ENCODE results near the gene MEGF10. TPM values are rescaled to one million over a fixed set of nuclear protein-coding genes. Genes with fewer than 3 reads are reported as not detected.

Gene MEGF10
- total RNA-seq, 2 donors from 2014 or later = 0.28 TPM; not detected in 1

DNA sequence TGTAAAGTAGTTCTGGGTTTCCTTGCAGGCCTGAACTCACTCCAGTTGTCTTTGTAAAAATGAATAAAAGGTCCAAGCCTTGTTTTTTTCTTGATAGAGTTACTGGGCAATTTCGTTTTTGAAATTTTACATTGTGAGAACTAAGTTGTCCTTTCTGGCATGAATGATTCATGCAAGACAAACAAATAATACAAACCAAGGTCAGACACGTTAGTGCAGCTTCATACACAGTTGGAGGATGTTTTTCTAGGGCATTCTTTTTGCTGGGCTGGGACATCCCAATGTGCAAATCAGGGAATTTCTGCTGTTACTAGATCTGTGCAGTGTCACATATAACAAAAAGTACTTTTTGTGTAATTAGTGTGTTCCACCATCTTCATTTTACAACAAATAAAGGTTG lies 96.0 kb downstream of the MEGF10 start:
- H3K27ac Mint-ChIP-seq = no peak overlapping the region
- H3K27me3 Mint-ChIP-seq = peaks cover 4% of the 10 kb centered on the region
- no peak overlapping the region for H3K4me3 Mint-ChIP-seq
- H3K4me1 Mint-ChIP-seq = no peaks in the 10 kb centered on the region
- no peaks in the 10 kb centered on the region for H3K36me3 Mint-ChIP-seq (ENCODE audit: low read depth)
- no peak for ATAC-seq (replicated peaks)
- no peaks in the 10 kb centered on the region for H3K9me3 Mint-ChIP-seq

DNA sequence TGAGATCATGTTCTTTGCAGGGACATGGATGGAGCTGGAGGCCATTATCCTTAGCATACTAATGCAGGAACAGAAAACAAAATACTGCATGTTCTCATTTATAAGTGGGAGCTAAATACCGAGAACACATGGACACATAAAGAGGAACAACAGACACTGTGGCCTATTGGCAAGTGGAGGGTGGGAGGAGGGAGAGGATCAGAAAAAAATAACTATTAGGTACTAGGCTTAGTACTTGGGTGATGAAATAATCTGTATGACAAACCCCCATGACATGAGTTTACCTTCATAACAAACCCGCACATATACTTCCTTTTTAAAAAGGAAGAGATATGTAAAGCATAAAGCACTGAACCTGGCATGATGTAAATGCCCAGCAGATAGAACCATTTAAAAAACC lies 99.0 kb downstream of the MEGF10 start:
- H3K4me3 Mint-ChIP-seq = no peak overlapping the region
- no peaks in the 10 kb centered on the region for H3K4me1 Mint-ChIP-seq
- H3K27me3 Mint-ChIP-seq = peaks cover 3% of the 10 kb centered on the region
- no peak for ATAC-seq (replicated peaks)
- H3K36me3 Mint-ChIP-seq (ENCODE audit: low read depth) = no peaks in the 10 kb centered on the region
- no peaks in the 10 kb centered on the region for H3K9me3 Mint-ChIP-seq
- H3K27ac Mint-ChIP-seq = no peak overlapping the region

DNA sequence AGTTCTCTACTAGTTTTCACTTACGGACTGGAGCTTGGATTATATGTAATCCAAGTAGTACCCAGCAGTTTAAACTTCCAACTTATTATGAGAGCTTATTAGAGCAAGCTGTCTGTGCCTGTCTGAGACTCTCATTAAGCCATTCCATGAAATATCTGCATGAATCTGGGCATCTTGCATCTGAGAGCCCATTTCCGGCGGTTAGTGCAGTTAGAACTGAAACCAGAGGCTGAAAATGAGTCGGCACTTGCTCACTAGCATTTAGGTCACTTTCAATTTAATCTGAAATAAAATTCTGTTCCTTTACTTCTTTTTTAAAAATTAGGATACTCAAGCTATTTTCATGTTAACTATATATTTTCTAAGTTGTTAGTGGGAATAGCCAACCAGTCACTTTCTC lies 102.2 kb downstream of the MEGF10 start:
- no peaks in the 10 kb centered on the region for H3K36me3 Mint-ChIP-seq (ENCODE audit: low read depth)
- no peaks in the 10 kb centered on the region for H3K9me3 Mint-ChIP-seq
- H3K27me3 Mint-ChIP-seq = peaks cover 17% of the 10 kb centered on the region
- no peak overlapping the region for H3K4me3 Mint-ChIP-seq
- H3K27ac Mint-ChIP-seq = no peak overlapping the region
- H3K4me1 Mint-ChIP-seq = no peaks in the 10 kb centered on the region
- no peak for ATAC-seq (replicated peaks)

- ATAC-seq (replicated peaks) = no peak
- Mint-ChIP-seq H3K36me3 (ENCODE audit: low read depth) (no peaks in the 10 kb centered on the region), H3K9me3 (no peaks in the 10 kb centered on the region), H3K4me3 (no peak overlapping the region), H3K27ac (no peak overlapping the region), H3K4me1 (no peaks in the 10 kb centered on the region), H3K27me3 (peaks cover 28% of the 10 kb centered on the region)
Observed at GRCh38 chr5:127396490-127397155, 106.0 kb downstream of the MEGF10 start.

DNA sequence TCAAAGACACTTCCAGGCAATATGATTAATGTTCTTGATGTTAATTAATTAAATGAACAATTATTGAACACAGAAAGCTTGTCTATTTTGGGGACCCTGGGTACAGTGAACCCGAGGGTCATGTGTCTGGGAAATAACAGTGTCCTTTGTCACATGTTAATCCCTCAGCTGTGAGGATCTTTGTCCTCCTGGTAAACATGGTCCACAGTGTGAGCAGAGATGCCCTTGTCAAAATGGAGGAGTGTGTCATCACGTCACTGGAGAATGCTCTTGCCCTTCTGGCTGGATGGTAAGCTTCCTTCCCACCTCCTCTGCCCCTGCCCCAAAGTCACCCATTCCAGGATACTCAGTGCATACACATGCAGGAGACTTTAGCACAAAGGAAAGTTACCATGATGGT lies 107.9 kb downstream of the MEGF10 start:
- Mint-ChIP-seq H3K4me1 (no peaks in the 10 kb centered on the region), H3K27ac (no peak overlapping the region), H3K4me3 (no peak overlapping the region), H3K36me3 (ENCODE audit: low read depth) (no peaks in the 10 kb centered on the region), H3K27me3 (peaks cover 29% of the 10 kb centered on the region), H3K9me3 (no peaks in the 10 kb centered on the region)
- no peak for ATAC-seq (replicated peaks)

DNA sequence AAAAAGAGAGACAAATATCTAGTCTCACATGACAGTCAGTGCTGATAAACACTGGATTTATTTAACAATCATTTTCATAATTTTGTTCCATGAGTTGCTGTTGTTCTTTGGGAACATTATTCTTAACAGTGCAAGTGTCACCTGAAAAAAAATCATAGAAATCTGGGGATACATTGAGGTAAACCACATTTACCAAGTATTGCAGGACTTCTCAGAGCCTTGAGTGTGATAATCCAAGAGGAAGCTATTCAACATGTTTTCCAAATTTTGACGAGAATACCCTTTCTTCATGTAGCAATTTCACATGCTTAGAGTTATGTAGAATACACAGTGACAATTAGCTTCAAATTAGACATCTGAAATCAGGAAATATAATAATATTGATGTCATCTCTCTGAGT lies 108.5 kb downstream of the MEGF10 start:
- Mint-ChIP-seq H3K4me1 (no peaks in the 10 kb centered on the region), H3K9me3 (no peaks in the 10 kb centered on the region), H3K27ac (no peak overlapping the region), H3K36me3 (ENCODE audit: low read depth) (no peaks in the 10 kb centered on the region), H3K27me3 (peaks cover 29% of the 10 kb centered on the region), H3K4me3 (no peak overlapping the region)
- ATAC-seq (replicated peaks) = no peak

GRCh38 chr5:127400539-127400938 lies 109.9 kb downstream of the MEGF10 start:
- H3K9me3 Mint-ChIP-seq = no peaks in the 10 kb centered on the region
- no peaks in the 10 kb centered on the region for H3K36me3 Mint-ChIP-seq (ENCODE audit: low read depth)
- peaks cover 32% of the 10 kb centered on the region for H3K27me3 Mint-ChIP-seq
- ATAC-seq (replicated peaks) = no peak
- H3K27ac Mint-ChIP-seq = no peak overlapping the region
- H3K4me1 Mint-ChIP-seq = no peaks in the 10 kb centered on the region
- no peak overlapping the region for H3K4me3 Mint-ChIP-seq

DNA sequence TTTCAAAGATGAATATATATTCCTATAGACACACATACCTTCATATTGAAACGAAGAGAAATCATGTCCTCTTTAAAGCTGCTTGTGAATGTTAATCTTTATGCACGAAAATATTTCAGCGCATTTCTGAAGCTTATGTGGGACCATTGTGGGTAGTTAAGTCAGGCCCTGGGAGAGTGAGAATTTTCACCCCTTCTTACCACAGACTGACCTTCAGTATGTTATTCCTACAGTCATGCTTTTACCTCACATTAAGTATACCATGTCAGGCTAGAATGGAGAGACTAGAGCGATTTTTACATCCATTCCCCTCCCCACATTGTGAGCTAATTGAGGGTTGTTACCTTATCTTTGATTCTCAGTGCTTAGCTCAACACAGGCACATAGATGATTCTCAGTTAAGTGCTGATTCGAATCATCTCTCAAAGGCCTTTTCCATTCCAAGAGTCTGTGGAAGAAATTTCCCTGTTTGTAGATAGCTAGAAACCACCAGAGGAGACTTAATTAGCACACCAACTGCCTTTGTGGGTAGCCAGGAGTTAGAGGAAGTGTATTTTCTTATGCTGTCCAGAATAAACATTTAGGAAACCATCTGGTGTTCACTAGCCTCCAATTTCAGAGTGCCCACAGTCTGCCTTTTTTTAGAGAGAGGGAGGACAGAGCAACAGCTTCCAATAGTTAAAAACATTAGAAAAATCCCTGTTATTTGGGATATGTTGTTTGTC lies 110.5 kb downstream of the MEGF10 start:
- Mint-ChIP-seq H3K36me3 (ENCODE audit: low read depth) (no peaks in the 10 kb centered on the region), H3K27me3 (peaks cover 28% of the 10 kb centered on the region), H3K9me3 (no peaks in the 10 kb centered on the region), H3K27ac (no peak overlapping the region), H3K4me3 (no peak overlapping the region), H3K4me1 (no peaks in the 10 kb centered on the region)
- no peak for ATAC-seq (replicated peaks)

DNA sequence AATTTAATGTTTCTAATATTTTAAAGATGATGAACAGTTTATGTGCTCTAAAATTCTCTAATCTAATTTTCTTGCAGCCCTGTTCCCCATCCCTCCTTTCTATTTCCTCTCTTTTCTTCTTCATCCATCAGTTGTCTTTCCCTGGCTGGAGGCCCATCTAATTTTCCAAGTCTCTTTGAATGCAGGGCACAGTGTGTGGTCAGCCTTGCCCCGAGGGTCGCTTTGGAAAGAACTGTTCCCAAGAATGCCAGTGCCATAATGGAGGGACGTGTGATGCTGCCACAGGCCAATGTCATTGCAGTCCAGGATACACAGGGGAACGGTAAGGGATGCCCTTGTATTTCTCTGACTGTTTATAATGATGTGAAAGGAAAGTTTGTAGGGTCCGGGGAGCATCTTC lies 111.8 kb downstream of the MEGF10 start:
- Mint-ChIP-seq H3K27ac (no peak overlapping the region), H3K36me3 (ENCODE audit: low read depth) (no peaks in the 10 kb centered on the region), H3K4me1 (no peaks in the 10 kb centered on the region), H3K27me3 (peaks cover 29% of the 10 kb centered on the region), H3K4me3 (no peak overlapping the region), H3K9me3 (no peaks in the 10 kb centered on the region)
- ATAC-seq (replicated peaks) = no peak

GRCh38 chr5:127404190-127404589 lies 113.6 kb downstream of the MEGF10 start:
- H3K36me3 Mint-ChIP-seq (ENCODE audit: low read depth) = no peaks in the 10 kb centered on the region
- no peak overlapping the region for H3K27ac Mint-ChIP-seq
- ATAC-seq (replicated peaks) = no peak
- H3K9me3 Mint-ChIP-seq = no peaks in the 10 kb centered on the region
- no peak overlapping the region for H3K4me3 Mint-ChIP-seq
- H3K27me3 Mint-ChIP-seq = peaks cover 22% of the 10 kb centered on the region
- H3K4me1 Mint-ChIP-seq = no peaks in the 10 kb centered on the region

DNA sequence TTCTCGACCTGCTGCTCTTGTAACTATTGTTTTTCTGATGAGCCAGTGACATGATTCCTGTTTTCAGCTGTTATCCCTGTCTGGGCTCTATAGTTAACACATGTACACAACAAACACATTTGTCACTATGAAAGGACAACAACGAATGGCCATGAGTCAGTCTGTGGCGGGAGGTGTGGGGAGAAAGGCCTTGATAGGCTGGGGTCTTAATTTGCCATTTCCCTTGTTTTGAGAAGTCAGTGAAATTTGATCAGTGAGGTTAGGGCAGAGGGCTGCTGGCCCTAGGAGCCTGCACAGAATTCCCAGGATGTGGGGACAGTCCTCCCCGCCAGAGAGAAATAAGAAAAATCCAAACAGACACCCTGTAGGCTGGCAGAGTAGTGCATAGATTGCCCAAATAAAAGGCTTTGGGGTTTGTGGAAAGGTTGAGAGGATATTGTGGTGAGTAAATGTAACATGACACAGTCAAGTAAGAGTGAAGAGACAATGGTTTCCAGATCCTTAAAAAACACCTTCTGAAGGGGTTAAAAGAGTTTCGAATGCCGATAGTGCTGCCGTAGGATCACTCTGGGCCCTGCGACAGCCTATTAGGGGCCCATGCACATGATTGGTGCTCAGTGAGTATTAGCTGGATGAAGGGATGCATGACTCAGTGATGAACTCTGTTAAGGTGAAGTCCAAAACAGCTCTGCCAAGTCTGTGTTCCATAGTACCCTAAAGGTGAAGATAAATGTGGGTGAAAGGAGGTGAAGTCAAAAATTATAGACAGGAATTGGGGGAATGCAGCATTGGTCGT lies 115.9 kb downstream of the MEGF10 start:
- ATAC-seq (replicated peaks) = no peak
- H3K4me1 Mint-ChIP-seq = no peaks in the 10 kb centered on the region
- H3K36me3 Mint-ChIP-seq (ENCODE audit: low read depth) = no peaks in the 10 kb centered on the region
- no peak overlapping the region for H3K27ac Mint-ChIP-seq
- H3K9me3 Mint-ChIP-seq = no peaks in the 10 kb centered on the region
- peaks cover 14% of the 10 kb centered on the region for H3K27me3 Mint-ChIP-seq
- H3K4me3 Mint-ChIP-seq = no peak overlapping the region

DNA sequence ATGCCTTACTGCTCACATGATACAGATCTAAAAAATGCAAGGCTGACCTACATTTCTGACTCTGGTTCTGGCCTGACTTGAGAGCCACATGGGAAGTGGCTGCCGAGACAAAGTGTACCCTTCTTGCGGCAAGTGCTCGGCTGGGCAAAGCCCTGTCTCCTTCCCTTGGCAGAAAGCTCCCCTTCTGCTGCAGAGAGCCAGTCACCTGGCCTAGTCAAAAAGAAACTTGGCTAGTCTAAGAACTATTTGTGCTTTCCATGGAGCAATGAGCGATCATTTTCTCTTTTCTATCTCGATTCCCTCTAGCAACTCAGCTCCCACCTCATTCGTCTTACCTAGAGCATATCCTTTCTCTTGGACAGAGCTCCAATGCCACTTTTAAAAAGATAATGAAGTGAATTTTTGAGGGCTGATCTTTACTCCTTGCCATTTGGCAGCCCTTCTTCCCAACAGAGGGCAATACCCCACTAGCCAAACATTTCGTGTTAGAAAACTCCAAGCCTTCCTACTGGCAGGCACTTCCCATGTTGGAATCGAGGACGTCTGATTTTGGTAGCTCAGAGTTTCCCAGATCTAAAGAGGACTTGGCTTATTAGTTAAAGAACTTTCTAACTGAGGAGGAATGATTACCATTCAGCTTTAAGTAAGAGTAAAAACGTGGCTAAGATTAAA lies 118.8 kb downstream of the MEGF10 start:
- Mint-ChIP-seq H3K9me3 (no peaks in the 10 kb centered on the region), H3K27ac (no peak overlapping the region)

DNA sequence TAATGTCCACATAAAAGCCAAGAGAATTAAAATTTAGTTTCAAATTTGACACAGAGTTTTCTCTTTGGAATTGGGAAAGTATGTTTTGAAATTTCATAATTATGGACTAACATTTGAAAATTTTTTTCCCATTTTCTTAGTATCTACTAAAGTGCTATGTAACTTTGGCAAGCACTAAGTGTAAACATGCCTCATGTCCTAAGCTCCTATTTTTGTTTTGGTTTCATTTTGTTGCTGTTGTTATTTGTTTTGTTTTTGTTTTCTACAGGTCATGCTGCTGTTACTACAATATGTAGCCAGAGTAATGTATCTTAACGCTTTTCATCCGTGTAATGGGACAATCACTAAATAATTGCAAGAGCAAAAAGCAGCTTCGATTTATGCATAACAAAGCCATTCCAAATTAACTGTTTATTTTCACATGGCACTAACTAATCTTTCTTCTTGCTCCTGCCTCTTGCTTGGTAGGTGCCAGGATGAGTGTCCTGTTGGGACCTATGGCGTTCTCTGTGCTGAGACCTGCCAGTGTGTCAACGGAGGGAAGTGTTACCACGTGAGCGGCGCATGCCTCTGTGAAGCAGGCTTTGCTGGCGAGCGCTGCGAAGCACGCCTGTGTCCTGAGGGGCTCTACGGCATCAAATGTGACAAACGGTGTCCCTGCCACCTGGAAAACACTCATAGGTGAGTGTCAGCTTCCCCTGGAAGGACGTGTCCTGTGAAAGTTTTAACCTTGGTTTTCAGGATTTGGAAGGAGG lies 119.5 kb downstream of the MEGF10 start:
- no peaks in the 10 kb centered on the region for H3K4me1 Mint-ChIP-seq
- no peaks in the 10 kb centered on the region for H3K36me3 Mint-ChIP-seq (ENCODE audit: low read depth)
- H3K4me3 Mint-ChIP-seq = no peak overlapping the region
- no peak overlapping the region for H3K27ac Mint-ChIP-seq
- ATAC-seq (replicated peaks) = no peak
- H3K9me3 Mint-ChIP-seq = no peaks in the 10 kb centered on the region
- peaks cover 12% of the 10 kb centered on the region for H3K27me3 Mint-ChIP-seq

More for the DNA sequence above, 118.8 kb downstream of the MEGF10 start:
- Mint-ChIP-seq H3K4me3 (no peak overlapping the region), H3K27me3 (peaks cover 9% of the 10 kb centered on the region), H3K36me3 (ENCODE audit: low read depth) (no peaks in the 10 kb centered on the region), H3K4me1 (no peaks in the 10 kb centered on the region)
- no peak for ATAC-seq (replicated peaks)

DNA sequence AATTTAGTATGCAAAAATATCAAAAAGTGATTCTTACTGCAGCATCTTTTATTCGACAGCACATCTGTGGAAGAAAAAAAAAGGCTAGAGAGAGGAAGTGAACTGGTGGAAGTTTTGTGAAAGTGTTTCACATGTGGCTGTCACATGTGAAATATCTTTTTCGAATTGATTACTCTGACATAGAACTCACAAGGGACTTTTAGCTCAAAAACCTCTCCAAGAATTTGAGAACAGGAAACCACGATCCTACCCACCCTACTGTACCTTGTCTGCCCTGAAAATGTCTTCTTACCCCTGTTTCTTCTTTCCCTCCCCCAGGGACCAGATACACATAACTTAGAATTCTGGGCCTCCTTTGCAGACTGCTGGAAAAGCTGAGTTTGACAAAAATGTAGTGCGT lies 120.4 kb downstream of the MEGF10 start:
- Mint-ChIP-seq H3K9me3 (no peaks in the 10 kb centered on the region), H3K27ac (no peak overlapping the region), H3K4me1 (no peaks in the 10 kb centered on the region), H3K4me3 (no peak overlapping the region), H3K27me3 (peaks cover 15% of the 10 kb centered on the region), H3K36me3 (ENCODE audit: low read depth) (no peaks in the 10 kb centered on the region)
- peak; percentile 32 for ATAC-seq (replicated peaks)

Data from activated T-helper 17 cell treated with anti-CD3 and anti-CD28 coated beads, Interleukin-2, amount 50 U/mL, for 72 hours (primary cell).